GM18951 (cell line): ENCODE results near the gene GRK5.
"Not testable (repeated sequence)": the region's sequence is repeated elsewhere in the genome, so short reads cannot be mapped to it uniquely, and the experiment has no call there.

Experiments
- POLR2A ChIP-seq: IDR thresholded peaks from 4 replicates; pipeline ENCODE4 v1.6.1; 2011; ENCODE audit warnings: mild to moderate bottlenecking; ENCODE audit not compliant: insufficient read length, insufficient read depth; ENCODE audit errors: extremely low read depth
- in situ Hi-C: fragments of 300-500 bp; cut with MboI; formaldehyde crosslinking; loops from one replicate; pipeline ENCODE4 v1.12.0; 2022; ENCODE audit warnings: low sequenced_read_pairs, mixed read lengths, inconsistent platforms; ENCODE audit not compliant: unreplicated experiment

The GRK5 gene

GRCh38 chr10:119207366-119207666 lies at the start of gene GRK5:
TSS of gene GRK5 (plus strand) at chr10:119207571. CDS start at chr10:119207918, 347 bp downstream.
- in situ Hi-C loops: no loop called here
- peak; percentile 63 for TF ChIP-seq POLR2A

- in situ Hi-C loops: no loop called here
- TF ChIP-seq POLR2A: no peak
Observed at GRCh38 chr10:119159332-119159731, 48.0 kb upstream of the GRK5 start.

DNA sequence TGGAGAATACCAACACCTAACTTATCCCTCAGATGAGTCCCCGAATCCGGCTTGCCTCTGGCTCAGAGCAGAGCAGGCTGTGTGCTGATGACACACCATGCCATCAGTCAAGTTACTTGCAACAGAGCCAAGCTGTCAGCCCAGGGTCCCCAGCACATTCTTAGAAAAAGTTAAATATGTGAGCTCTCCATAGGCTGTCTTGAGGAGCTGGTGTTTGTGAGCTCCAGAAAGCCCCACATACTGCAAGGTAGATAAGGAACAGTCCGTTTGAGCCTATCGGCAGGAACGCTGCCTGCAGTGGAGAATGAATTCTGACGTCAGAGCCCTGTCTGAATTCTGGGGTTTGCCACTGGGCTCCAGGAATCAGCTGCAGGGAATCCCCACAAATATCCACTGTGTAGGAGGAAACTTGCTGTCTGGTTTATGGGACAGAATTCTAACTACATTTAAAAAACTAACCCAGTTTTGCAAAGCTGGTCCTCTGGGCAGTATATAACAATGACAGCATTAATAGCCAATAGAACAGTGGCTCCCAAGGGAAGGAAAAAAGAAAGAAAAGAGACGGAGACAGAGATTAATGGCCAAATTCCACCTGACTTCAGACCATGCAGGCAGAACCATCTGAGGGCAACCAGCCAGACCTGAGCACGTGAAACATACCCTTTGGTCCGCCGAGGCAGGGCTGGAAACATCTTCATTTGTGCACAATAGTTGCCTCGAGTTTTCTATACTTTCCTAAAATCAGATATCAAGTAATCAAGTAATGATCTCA lies 45.5 kb upstream of the GRK5 start:
- in situ Hi-C loops: no loop called here
- TF ChIP-seq POLR2A: no peak

DNA sequence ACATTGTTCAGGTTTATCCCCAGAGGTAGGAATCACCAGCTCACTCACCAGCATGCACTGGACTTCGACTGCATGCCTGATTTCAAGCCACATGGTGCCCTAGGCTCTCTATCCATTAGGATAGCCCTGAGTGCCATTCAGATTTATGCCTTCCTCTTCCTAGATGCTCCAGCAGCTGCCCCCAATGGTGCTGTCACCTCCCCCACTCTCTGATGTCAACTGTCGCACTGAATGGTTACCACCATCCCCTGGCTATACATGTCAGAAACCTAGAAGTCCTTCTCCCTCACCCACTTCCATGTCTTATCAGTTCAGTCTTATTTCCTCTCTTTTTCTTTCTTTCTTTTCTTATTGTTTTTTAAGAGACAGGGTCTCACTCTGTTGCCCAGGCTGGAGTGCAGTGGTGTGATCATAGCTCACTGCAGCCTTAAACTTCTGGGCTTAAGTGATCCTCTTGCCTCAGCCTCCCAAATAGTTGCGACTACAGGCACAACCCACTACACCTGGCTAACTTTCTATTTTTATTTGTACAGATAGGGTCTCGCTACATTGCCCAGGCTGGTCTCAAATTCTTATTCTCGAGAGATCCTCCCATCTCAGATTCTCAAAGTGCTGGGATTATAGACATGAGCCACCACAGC lies 44.8 kb upstream of the GRK5 start:
- in situ Hi-C loops: no loop called here
- TF ChIP-seq POLR2A: no peak

DNA sequence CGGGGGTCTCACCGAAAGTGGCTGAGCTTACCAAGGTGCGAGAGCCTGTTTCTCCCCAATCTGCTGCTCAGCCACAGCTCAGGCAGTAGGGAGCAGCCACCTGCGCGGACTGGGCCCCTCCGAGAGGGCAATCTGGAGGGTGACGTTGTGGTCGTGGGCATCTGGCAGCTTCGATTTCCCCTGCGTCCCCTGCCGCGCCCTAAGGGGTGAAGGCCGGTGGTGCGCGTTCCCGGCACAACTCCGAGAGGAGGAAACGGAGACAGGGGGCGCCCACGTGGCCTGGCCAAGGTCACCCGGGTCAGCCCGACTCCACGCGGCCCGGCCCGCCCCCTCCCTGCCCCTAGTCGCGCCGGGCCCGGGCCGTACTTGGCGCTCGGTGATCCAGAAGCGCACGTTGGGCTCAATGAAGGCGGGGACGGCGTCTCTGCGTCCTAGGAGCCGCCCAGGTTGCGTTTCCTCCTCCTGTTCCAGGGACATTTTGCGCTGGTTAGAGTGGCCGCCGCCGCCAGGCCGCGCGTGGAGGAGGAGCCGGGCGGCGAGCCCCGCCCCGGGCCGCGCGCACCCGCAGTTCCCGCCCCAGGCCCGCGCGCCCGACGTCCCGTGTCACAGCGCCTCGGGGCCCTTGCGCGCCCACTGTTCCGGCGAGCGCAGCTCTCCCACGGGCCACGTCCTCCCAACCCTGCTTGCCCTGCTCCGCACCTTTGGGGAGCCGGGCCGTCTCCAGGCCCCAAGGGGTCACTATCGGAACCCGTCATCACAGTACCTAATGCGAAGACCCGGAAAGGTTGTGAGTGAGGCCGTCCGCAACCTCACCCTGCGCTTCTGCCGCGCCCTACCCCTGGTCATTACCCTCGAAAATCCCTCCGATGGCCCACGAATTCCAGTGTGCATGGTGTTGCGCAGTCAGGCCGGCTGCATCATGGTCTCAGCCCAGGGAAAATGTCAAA lies 41.9 kb upstream of the GRK5 start, which contains the start of gene SFXN4:
Gene SFXN4 (minus strand): TSS at position 544 of the 947 bp plus-strand sequence. CDS start 67 bp downstream, at position 477.
- TF ChIP-seq POLR2A: peak; percentile 74
- in situ Hi-C loops: no loop called here

- TF ChIP-seq POLR2A: no peak
- in situ Hi-C loops: no loop called here
Observed at GRCh38 chr10:119166118-119166500, 41.3 kb upstream of the GRK5 start.

- in situ Hi-C loops: no loop called here
- TF ChIP-seq POLR2A: no peak
Observed at GRCh38 chr10:119166564-119166963, 40.8 kb upstream of the GRK5 start.

DNA sequence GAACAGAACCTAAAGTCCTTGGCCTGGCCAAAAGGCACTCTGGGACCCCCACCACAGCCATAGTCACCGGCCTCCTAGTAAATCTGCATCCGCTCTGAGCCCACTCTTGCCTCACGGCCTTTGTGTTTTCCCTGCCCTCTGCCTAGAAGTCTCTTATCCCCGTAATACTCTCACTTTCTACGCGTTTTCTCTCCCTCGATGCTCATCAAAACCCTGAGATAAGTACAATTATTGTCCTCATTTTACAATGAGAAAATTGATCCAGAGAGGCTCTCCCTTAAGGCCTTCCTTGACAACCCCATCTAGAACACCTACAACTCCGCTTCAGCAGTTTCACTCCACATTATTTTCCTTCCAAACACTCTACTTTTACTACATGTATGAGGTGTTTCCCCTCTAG lies 40.3 kb upstream of the GRK5 start:
- in situ Hi-C loops: no loop called here
- no peak for TF ChIP-seq POLR2A

DNA sequence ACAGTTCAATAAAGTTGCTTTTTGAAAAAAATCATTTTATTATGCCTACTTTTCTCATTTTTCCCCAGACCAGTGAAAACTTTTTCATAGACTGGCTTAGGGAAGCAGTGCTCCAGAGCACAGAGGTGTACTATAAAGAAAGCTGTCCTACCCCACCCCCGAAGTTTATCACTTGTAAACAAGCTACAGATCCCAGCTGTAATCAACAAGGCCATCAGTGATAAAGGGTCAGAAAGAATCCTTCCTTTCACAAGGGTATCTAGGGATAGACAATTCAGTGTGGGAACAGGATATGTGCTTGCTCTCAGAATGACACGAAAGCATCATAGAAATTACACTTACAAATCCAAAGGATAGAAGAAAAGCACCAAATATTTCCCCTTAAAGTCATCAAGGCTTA lies 33.3 kb upstream of the GRK5 start:
- TF ChIP-seq POLR2A: no peak
- in situ Hi-C loops: no loop called here

DNA sequence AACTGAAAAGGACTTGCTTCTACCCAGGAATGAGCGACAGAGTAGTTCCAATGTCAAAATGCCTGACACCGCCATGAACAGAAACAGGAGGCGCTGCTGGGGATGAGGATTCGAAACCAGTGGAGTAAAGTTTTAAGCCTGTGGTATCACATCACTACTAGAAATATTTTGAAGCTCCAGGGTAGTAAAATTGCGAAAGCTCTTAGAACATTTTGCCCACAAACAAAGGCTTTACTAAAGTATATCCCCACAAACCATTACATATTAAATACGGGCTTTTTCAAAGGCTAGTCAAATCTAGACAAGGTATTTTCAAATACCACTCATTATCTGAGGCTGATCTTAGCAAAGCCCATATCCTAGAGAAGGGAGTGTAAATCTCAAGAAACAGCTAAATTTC lies 31.2 kb upstream of the GRK5 start:
- in situ Hi-C loops: no loop called here
- no peak for TF ChIP-seq POLR2A

DNA sequence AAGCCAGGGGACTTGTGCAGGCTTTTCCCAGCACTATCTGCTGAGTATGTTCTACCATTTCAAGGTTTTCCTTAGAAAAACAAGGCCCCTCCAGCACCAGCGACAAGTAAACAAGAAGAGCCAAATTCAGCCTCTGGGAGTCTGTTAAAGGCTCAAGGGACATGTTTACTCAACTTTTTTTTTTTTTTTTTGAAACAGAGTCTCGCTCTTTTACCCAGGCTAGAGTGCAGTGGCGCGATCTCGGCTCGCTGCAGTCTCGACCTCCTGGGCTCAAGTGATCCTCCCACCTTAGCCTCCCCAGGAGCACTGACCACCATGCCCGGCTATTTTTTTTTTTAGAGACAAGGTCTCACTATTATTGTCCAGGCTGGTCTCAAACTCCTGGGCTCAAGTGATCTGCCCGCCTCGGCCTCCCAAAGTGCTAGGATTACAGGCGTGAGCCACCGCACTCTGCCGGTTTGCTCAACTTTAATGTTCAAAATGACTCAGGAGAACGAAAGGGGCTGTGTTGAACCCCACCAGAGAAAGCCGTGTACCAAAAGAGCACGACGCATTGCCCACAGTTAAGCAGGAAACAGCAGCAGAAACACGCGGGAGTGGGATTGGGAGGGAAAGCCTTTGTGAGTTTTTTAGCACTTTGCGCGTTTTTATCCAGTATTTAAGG lies 29.5 kb upstream of the GRK5 start:
- TF ChIP-seq POLR2A: no peak
- in situ Hi-C loops: no loop called here

- in situ Hi-C loops: no loop called here
- peak; percentile 98 for TF ChIP-seq POLR2A
Observed at GRCh38 chr10:119178372-119179119, 28.8 kb upstream of the GRK5 start, which contains the start of gene PRDX3. TSS of gene PRDX3 (minus strand) at chr10:119178812. CDS start at chr10:119178790, 22 bp downstream.

DNA sequence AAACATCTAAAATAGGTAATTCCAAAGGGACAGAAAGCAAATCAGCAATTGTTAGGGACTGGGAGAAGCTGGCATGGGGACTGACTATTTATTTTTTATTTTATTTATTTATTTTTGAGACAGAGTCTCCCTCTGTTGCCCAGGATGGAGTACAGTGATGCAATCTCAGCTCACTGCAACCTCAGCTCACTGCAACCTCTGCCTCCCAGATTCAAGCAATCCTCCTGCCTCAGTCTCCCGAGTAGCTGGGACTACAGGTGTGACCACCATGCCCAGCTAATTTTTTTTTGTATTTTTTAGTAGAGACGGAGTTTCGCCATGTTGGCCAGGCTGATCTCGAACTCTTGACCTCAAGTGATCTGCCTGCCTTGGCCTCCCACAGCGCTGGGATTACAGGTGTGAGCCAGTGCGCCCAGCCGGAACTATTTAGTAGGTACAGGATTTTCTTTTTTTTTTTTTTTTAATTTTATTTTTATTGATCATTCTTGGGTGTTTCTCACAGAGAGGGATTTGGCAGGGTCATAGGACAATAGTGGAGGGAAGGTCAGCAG lies 26.4 kb upstream of the GRK5 start:
- in situ Hi-C loops: not testable (repeated sequence)
